Hindlimb muscle (tissue), 1 donor: ENCODE data around the gene OR4C12. TPM values are rescaled to one million over a fixed set of nuclear protein-coding genes. Genes with fewer than 3 reads are reported as not detected.
"Not testable (repeated sequence)": the region's sequence is repeated elsewhere in the genome, so short reads cannot be mapped to it uniquely, and the experiment has no call there.

Source experiments
- DNase-seq: peaks from one replicate; pipeline ENCODE4 v3.0.0-alpha.2; 2013
- polyA plus RNA-seq: library from polyadenylated mRNA; unstranded; fragments of 120-200 nt; gene quantifications from one replicate; pipeline ENCODE4 v1.2.1, GENCODE V29; 2013; ENCODE audit not compliant: insufficient read length

OR4C12 gene
- polyA plus RNA-seq: not detected

- DNase-seq: not testable (repeated sequence)
Measured at GRCh38 chr11:49982435-49982834, at the start of gene OR4C12. Gene OR4C12, minus strand, starts transcription at chr11:49982535. Its CDS starts 34 bp downstream, at chr11:49982501.

GRCh38 chr11:50030193-50030592, 47.9 kb upstream of the OR4C12 start:
- no peak for DNase-seq

GRCh38 chr11:49995565-49995964, 13.2 kb upstream of the OR4C12 start:
- no peak for DNase-seq

- DNase-seq: not testable (repeated sequence)
Measured at GRCh38 chr11:49973439-49973838, 8.9 kb downstream of the OR4C12 start.

- DNase-seq: no peak
Measured at GRCh38 chr11:49952091-49952490, 30.2 kb downstream of the OR4C12 start, which contains the start of gene OR4C13. Gene OR4C13, plus strand, starts transcription at chr11:49952391. Its CDS starts 32 bp downstream, at chr11:49952423.

- not testable (repeated sequence) for DNase-seq
Measured at GRCh38 chr11:49948701-49949100, 33.6 kb downstream of the OR4C12 start.

Other genes with a start within 250 kb of the OR4C12 start
- not detected for gene OR4C13, start 30.1 kb downstream of the OR4C12 start, polyA plus RNA-seq
- gene OR4C45, start 50.3 kb upstream of the OR4C12 start, polyA plus RNA-seq: not detected